Tibial nerve (tissue), 4 donors: ENCODE data around the gene COL2A1. TPM values are rescaled to one million over a fixed set of nuclear protein-coding genes. Genes with fewer than 3 reads are reported as not detected.

Experiments
- DNase-seq, 2 donors: peaks; one replicate each; pipeline ENCODE4 v3.0.0-alpha.2; 2019; ENCODE audit warnings: low spot score in 2 of 2
- H3K27ac ChIP-seq, 4 donors: fragments of 200-600 bp; sonication (generic) in 3 of 4; one replicate each; pipeline ENCODE4 v1.5.1; 2017 to 2019; ENCODE audit warnings: mild to moderate bottlenecking in 1 of 4
- H3K27me3 ChIP-seq, 2 donors: fragments of 200-600 bp; sonication (generic) in 1 of 2; one replicate each; pipeline versions ENCODE4 v1.5.1 to v1.6.0; 2017 to 2019
- H3K36me3 ChIP-seq, 3 donors: fragments of 200-600 bp; sonication (generic); one replicate each; pipeline ENCODE4 v1.5.1; 2018 to 2019
- H3K4me1 ChIP-seq, 4 donors: fragments of 200-600 bp; sonication (generic) in 3 of 4; one replicate each; pipeline ENCODE4 v1.5.1; 2017 to 2019
- H3K4me3 ChIP-seq, 4 donors: fragments of 200-600 bp; sonication (generic) in 3 of 4; one replicate each; pipeline ENCODE4 v1.5.1; 2017 to 2019; ENCODE audit warnings: mild to moderate bottlenecking in 1 of 4, moderate library complexity in 1 of 4
- H3K9me3 ChIP-seq, 4 donors: fragments of 200-600 bp; sonication (generic) in 3 of 4; one replicate each; pipeline ENCODE4 v1.5.1; 2017 to 2019
- CTCF ChIP-seq, 5 experiments: fragments of 200-600 bp in 3 of 5; fragments of 450-650 bp in 2 of 5; sonication (generic) in 3 of 5; IDR thresholded peaks; one replicate each; pipeline ENCODE4 v1.5.1; 2016 to 2019; ENCODE audit warnings: antibody characterized with exemption in 5 of 5, mild to moderate bottlenecking in 3 of 5, moderate library complexity in 2 of 5
- EP300 ChIP-seq, 2 donors: sonication (generic); formaldehyde crosslinking; IDR thresholded peaks; one replicate each; pipeline ENCODE4 v1.6.1; 2017; ENCODE audit warnings: antibody characterized with exemption in 2 of 2, mild to moderate bottlenecking in 1 of 2
- POLR2A ChIP-seq, 2 donors: fragments of 450-650 bp; IDR thresholded peaks; one replicate each; pipeline ENCODE4 v1.6.1; 2017; ENCODE audit warnings: antibody characterized with exemption in 2 of 2, mild to moderate bottlenecking in 2 of 2, moderate library complexity in 2 of 2
- WGBS, 2 donors: methylation state at CpG; one replicate each; pipeline ENCODE4 v1.1.5; 2018; 5-methylcytosine and 5-hydroxymethylcytosine counted together
- total RNA-seq, 4 donors: library from RNA; depleted of rRNA; stranded (reverse); fragments of >200 nt; gene quantifications; one replicate each; pipeline ENCODE4 v1.1.0, GENCODE V29; 2016

COL2A1 gene
- total RNA-seq, 4 donors from 2014 or later = not detected

DNA sequence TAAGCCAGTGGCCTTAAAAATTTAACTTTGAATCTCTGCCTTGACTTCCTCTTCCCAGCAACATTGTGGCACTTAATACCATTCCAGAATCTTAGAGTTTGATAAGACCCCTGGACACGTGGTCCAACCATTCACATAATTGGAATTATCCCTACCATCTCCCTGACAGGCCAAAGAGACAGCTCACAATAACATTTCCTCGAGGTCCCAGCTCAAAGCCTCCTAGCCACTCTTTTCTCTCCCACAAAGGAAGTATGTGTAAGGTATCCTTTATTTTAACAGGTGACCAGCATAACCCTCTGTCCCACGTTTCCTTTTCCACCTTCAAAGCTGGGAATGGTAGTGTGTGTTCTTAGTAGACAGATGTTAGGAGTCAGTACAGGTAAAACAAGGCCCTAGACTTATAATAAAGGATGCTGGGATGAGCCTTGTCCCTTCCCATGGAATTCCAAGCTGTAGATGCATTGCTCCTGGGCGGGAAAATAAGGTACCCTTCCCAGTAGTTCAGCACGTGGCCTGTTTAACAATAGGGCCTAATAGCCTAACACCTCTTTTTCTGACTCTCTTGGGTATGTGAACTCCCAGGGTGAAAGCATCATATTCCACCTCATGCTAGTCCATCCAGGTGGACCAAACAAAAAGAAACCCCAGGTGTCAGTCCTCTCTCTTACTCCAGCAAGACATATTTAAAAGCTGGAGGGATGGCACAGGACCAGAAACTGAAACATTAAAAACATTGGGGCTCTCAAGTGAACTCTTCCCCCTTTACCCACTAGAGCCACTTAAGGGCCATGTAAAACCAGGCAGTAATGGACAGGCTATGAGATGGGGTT lies 37.5 kb upstream of the COL2A1 start:
- WGBS, 2 donors = 77 to 81% methylated on average over 5 of the region's 5 CpGs
- no peak for DNase-seq
- TF ChIP-seq POLR2A (IDR thresholded peaks at IDR 0.05) (no peak), EP300 (IDR thresholded peaks at IDR 0.05) (no peak), CTCF (IDR thresholded peaks at IDR 0.05) (no peak)
- Histone ChIP-seq H3K36me3 (peaks cover 0 to 41% (median 0%) of the 10 kb centered on the region in 3 donors), H3K27me3 (no peaks in the 10 kb centered on the region), H3K9me3 (no peaks in the 10 kb centered on the region), H3K4me3 (no peak overlapping the region), H3K4me1 (peaks cover 0 to 10% (median 5%) of the 10 kb centered on the region in 4 donors), H3K27ac (no peak overlapping the region)

- H3K4me1 ChIP-seq = peaks cover 0 to 10% (median 5%) of the 10 kb centered on the region in 4 donors
- H3K27me3 ChIP-seq = no peaks in the 10 kb centered on the region
- H3K4me3 ChIP-seq = no peak overlapping the region
- no peaks in the 10 kb centered on the region for H3K9me3 ChIP-seq
- H3K27ac ChIP-seq = no peak overlapping the region
- H3K36me3 ChIP-seq = peaks cover 0 to 26% (median 0%) of the 10 kb centered on the region in 3 donors
- DNase-seq = no peak
- WGBS, 2 donors = 53 to 63% methylated on average over 3 of the region's 3 CpGs
- no peak for TF ChIP-seq POLR2A (IDR thresholded peaks at IDR 0.05)
- TF ChIP-seq EP300 (IDR thresholded peaks at IDR 0.05) = no peak
- TF ChIP-seq CTCF (IDR thresholded peaks at IDR 0.05) = no peak
Observed at GRCh38 chr12:48040354-48040753, 36.1 kb upstream of the COL2A1 start.

GRCh38 chr12:48039151-48039550 lies 34.9 kb upstream of the COL2A1 start:
- H3K9me3 ChIP-seq = no peaks in the 10 kb centered on the region
- H3K4me3 ChIP-seq = no peak overlapping the region
- H3K27ac ChIP-seq = no peak overlapping the region
- no peaks in the 10 kb centered on the region for H3K27me3 ChIP-seq
- 100% methylated on average over 1 of the region's 1 CpG for WGBS, 2 donors
- TF ChIP-seq CTCF (IDR thresholded peaks at IDR 0.05) = no peak
- H3K4me1 ChIP-seq = peaks cover 0 to 10% (median 5%) of the 10 kb centered on the region in 4 donors
- peaks cover 0 to 14% (median 0%) of the 10 kb centered on the region in 3 donors for H3K36me3 ChIP-seq
- no peak for DNase-seq

DNA sequence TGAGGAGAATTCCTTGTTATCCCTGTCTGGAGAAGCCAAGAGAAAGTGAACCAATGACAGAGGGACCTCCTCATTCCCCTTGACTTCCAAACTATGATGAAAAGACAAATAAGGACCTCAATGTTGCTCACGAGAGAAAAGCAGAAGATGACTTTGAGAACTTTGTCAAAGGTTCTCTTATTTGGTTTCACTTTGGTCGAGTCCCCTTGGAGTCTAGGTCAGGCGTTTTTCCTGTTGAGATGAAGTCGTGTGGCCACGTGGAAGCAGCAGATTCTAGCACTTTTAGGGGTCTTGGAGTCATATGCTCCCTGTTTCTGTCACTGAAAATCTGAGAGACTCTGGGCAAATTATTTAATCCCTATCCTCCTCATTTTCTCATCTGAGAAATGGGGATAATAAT lies 33.8 kb upstream of the COL2A1 start:
- Histone ChIP-seq H3K27ac (no peak overlapping the region), H3K4me1 (peaks cover 0 to 10% (median 5%) of the 10 kb centered on the region in 4 donors), H3K9me3 (no peaks in the 10 kb centered on the region), H3K36me3 (peaks cover 0 to 5% (median 0%) of the 10 kb centered on the region in 3 donors), H3K4me3 (no peak overlapping the region), H3K27me3 (no peaks in the 10 kb centered on the region)
- 51 to 55% methylated on average over 5 of the region's 5 CpGs for WGBS, 2 donors
- TF ChIP-seq POLR2A (IDR thresholded peaks at IDR 0.05) = no peak
- no peak for TF ChIP-seq EP300 (IDR thresholded peaks at IDR 0.05)
- TF ChIP-seq CTCF (IDR thresholded peaks at IDR 0.05) = no peak
- DNase-seq = no peak

DNA sequence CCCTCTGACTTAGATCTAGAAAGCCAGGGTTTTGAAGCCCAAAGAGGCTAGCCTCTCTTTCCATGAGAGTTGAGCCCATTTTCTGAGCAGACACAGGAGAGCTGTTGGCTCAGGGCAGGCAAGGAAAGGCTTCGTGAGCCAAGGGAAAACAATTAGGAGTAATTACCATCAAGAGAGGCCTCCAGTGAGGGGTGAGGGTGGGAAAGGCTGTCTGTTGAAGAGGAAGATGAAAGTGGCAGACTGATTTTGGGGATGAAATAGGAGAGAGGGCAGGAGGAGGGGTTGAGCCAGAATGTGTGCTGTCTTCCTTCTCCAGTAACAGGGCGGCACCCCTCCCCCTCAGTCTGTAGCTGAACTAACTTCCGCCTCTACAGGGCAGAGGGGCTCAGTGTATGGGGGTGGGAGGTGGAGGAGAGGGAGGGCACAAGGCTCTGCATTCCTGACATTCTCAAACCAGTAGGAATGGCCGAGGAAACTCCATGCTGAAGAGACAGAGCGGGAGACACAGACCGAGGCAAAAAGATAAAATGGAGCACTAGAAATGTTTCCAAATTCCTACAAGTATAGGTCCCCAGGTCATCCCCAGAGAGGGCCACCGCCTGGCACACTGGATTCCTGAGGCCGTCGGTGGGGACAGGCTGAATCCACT lies 33.1 kb upstream of the COL2A1 start:
- Histone ChIP-seq H3K27me3 (no peaks in the 10 kb centered on the region), H3K36me3 (peaks cover 0 to 4% (median 0%) of the 10 kb centered on the region in 3 donors), H3K27ac (no peak overlapping the region), H3K4me1 (peaks cover 0 to 10% (median 5%) of the 10 kb centered on the region in 4 donors), H3K9me3 (no peaks in the 10 kb centered on the region), H3K4me3 (no peak overlapping the region)
- DNase-seq = no peak
- TF ChIP-seq EP300 (IDR thresholded peaks at IDR 0.05) (no peak), CTCF (IDR thresholded peaks at IDR 0.05) (no peak), POLR2A (IDR thresholded peaks at IDR 0.05) (no peak)
- WGBS, 2 donors = 11 to 19% methylated on average over 9 of the region's 9 CpGs
